Muscle layer of colon (tissue), 2 donors: ENCODE measurements around the gene SUFU.
A peak's percentile ranks its signal among the peaks of the same experiment; 100 is the strongest.
"Not testable (repeated sequence)": the region's sequence is repeated elsewhere in the genome, so short reads cannot be mapped to it uniquely, and the experiment has no call there.

Experiments used
- H3K27ac ChIP-seq: one replicate; pipeline ENCODE4 v1.7.0; 2013; ENCODE audit warnings: low read depth, mild to moderate bottlenecking, low read length, moderate library complexity
- H3K27me3 ChIP-seq, 2 donors: one replicate each; pipeline ENCODE4 v1.7.0; 2013; ENCODE audit warnings: low read length in 2 of 2, mild to moderate bottlenecking in 2 of 2; ENCODE audit not compliant: insufficient read depth in 2 of 2, control insufficient read depth in 1 of 2
- H3K36me3 ChIP-seq: one replicate; pipeline ENCODE4 v1.7.0; 2013; ENCODE audit warnings: mild to moderate bottlenecking, low read length; ENCODE audit not compliant: insufficient read depth
- H3K4me1 ChIP-seq: one replicate; pipeline ENCODE4 v1.7.0; 2013; ENCODE audit warnings: mild to moderate bottlenecking, low read length; ENCODE audit not compliant: insufficient read depth
- H3K4me3 ChIP-seq, 2 donors: one replicate each; pipeline ENCODE4 v1.7.0; 2013; ENCODE audit warnings: low read length in 2 of 2, low read depth in 1 of 2, mild to moderate bottlenecking in 1 of 2, moderate library complexity in 1 of 2
- H3K9ac ChIP-seq: one replicate; pipeline ENCODE4 v1.7.0; 2013; ENCODE audit warnings: low read length
- H3K9me3 ChIP-seq: one replicate; pipeline ENCODE4 v1.7.0; 2013; ENCODE audit warnings: mild to moderate bottlenecking, low read length
- donor health status: abdominal sarcoma.
- donor health status: Adenocarcinoma of cecum.

SUFU gene

GRCh38 chr10:102485093-102485784 lies 18.5 kb upstream of the SUFU start:
- no peaks in the 10 kb centered on the region for H3K9me3 ChIP-seq
- H3K36me3 ChIP-seq: peaks cover 92% of the 10 kb centered on the region
- no peaks in the 10 kb centered on the region for H3K27me3 ChIP-seq
- H3K9ac ChIP-seq: no peak overlapping the region
- H3K27ac ChIP-seq: no peak overlapping the region
- H3K4me1 ChIP-seq: no peaks in the 10 kb centered on the region
- H3K4me3 ChIP-seq: no peak overlapping the region

GRCh38 chr10:102491136-102491535 lies 12.6 kb upstream of the SUFU start:
- Histone ChIP-seq H3K36me3 (peaks cover 37% of the 10 kb centered on the region), H3K4me1 (peaks cover 21% of the 10 kb centered on the region), H3K27ac (no peak overlapping the region), H3K27me3 (no peaks in the 10 kb centered on the region), H3K9me3 (no peaks in the 10 kb centered on the region), H3K9ac (no peak overlapping the region), H3K4me3 (no peak overlapping the region)

- Histone ChIP-seq H3K4me1 (peaks cover 21% of the 10 kb centered on the region), H3K27ac (peak overlapping the region; percentile 47), H3K9ac (no peak overlapping the region), H3K9me3 (no peaks in the 10 kb centered on the region), H3K36me3 (peaks cover 25% of the 10 kb centered on the region), H3K4me3 (no peak overlapping the region), H3K27me3 (no peaks in the 10 kb centered on the region)
Observed at GRCh38 chr10:102492344-102492939, 11.3 kb upstream of the SUFU start.

- Histone ChIP-seq H3K4me1 (peaks cover 21% of the 10 kb centered on the region), H3K9ac (peak overlapping the region; percentile 41), H3K27me3 (no peaks in the 10 kb centered on the region), H3K27ac (peak overlapping the region; percentile 47), H3K9me3 (no peaks in the 10 kb centered on the region), H3K4me3 (no peak overlapping the region), H3K36me3 (peaks cover 20% of the 10 kb centered on the region)
Observed at GRCh38 chr10:102492983-102493382, 10.8 kb upstream of the SUFU start.

GRCh38 chr10:102493771-102494170 lies 10.0 kb upstream of the SUFU start:
- H3K27me3 ChIP-seq: no peaks in the 10 kb centered on the region
- H3K36me3 ChIP-seq: peaks cover 12% of the 10 kb centered on the region
- no peak overlapping the region for H3K4me3 ChIP-seq
- peaks cover 28% of the 10 kb centered on the region for H3K4me1 ChIP-seq
- H3K27ac ChIP-seq: peak overlapping the region; percentile 47
- H3K9ac ChIP-seq: peak overlapping the region; percentile 41
- no peaks in the 10 kb centered on the region for H3K9me3 ChIP-seq

- Histone ChIP-seq H3K27ac (no peak overlapping the region), H3K4me1 (peaks cover 35% of the 10 kb centered on the region), H3K27me3 (no peaks in the 10 kb centered on the region), H3K4me3 (no peak overlapping the region), H3K9ac (no peak overlapping the region), H3K9me3 (no peaks in the 10 kb centered on the region), H3K36me3 (peaks cover under 1% of the 10 kb centered on the region)
Observed at GRCh38 chr10:102497545-102497944, 6.2 kb upstream of the SUFU start.

- peaks cover 28% of the 10 kb centered on the region for H3K4me1 ChIP-seq
- H3K27ac ChIP-seq: no peak overlapping the region
- H3K9ac ChIP-seq: no peak overlapping the region
- H3K4me3 ChIP-seq: no peak overlapping the region
- H3K9me3 ChIP-seq: no peaks in the 10 kb centered on the region
- H3K27me3 ChIP-seq: no peaks in the 10 kb centered on the region
- no peaks in the 10 kb centered on the region for H3K36me3 ChIP-seq
Observed at GRCh38 chr10:102499356-102499755, 4.4 kb upstream of the SUFU start.

GRCh38 chr10:102500686-102501085 lies 3.1 kb upstream of the SUFU start:
- H3K36me3 ChIP-seq, H3K27me3 ChIP-seq, H3K9me3 ChIP-seq: not testable (repeated sequence)
- peak overlapping the region; percentile 45 for H3K27ac ChIP-seq
- peak overlapping the region; percentile 65 for H3K9ac ChIP-seq
- H3K4me3 ChIP-seq: peak overlapping the region in 1 of 2 donors; percentile 100
- peaks cover 34% of the 10 kb centered on the region for H3K4me1 ChIP-seq

- Histone ChIP-seq H3K36me3 (peaks cover 4% of the 10 kb centered on the region), H3K4me3 (peak overlapping the region; percentile 40 to 100), H3K9me3 (no peaks in the 10 kb centered on the region), H3K4me1 (peaks cover 34% of the 10 kb centered on the region), H3K27ac (peak overlapping the region; percentile 45), H3K27me3 (no peaks in the 10 kb centered on the region), H3K9ac (peak overlapping the region; percentile 65)
Observed at GRCh38 chr10:102501201-102502028, 2.4 kb upstream of the SUFU start.

GRCh38 chr10:102502029-102502336 lies 1.8 kb upstream of the SUFU start:
- Histone ChIP-seq H3K9me3 (no peaks in the 10 kb centered on the region), H3K4me3 (peak overlapping the region; percentile 97 to 100), H3K27me3 (no peaks in the 10 kb centered on the region), H3K9ac (peak overlapping the region; percentile 94), H3K36me3 (peaks cover 4% of the 10 kb centered on the region), H3K4me1 (peaks cover 34% of the 10 kb centered on the region), H3K27ac (peak overlapping the region; percentile 98)

- Histone ChIP-seq H3K9ac (peak within 1 kb of the TSS; percentile 94), H3K9me3 (no peaks in the 10 kb centered on the region), H3K27ac (peak within 1 kb of the TSS; percentile 98), H3K4me3 (peak within 1 kb of the TSS; percentile 97 to 100), H3K36me3 (peaks cover 4% of the 10 kb centered on the region), H3K4me1 (peaks cover 34% of the 10 kb centered on the region), H3K27me3 (no peaks in the 10 kb centered on the region)
Observed at GRCh38 chr10:102502337-102503151, 1.2 kb upstream of the SUFU start, which contains the start of gene ACTR1A. TSS of gene ACTR1A (minus strand) at chr10:102502712. CDS start at chr10:102502647, 65 bp downstream.
